NCI-H2196 (cell line): ENCODE data around the gene ARFGAP2.
"Not testable (repeated sequence)": the region's sequence is repeated elsewhere in the genome, so short reads cannot be mapped to it uniquely, and the experiment has no call there.

Experiments
- DNase-seq: peaks from one replicate; lab custom pipeline; 2025; ENCODE audit not compliant: unreplicated experiment; lab: John Stamatoyannopoulos, UW

Gene ARFGAP2

GRCh38 chr11:47149782-47150181, 26.9 kb downstream of the ARFGAP2 start:
- DNase-seq: no peak

GRCh38 chr11:47148903-47149531, 27.7 kb downstream of the ARFGAP2 start:
- peak; percentile 81 for DNase-seq

GRCh38 chr11:47148270-47148669, 28.4 kb downstream of the ARFGAP2 start:
- DNase-seq: peak; percentile 57

GRCh38 chr11:47147681-47148080, 29.0 kb downstream of the ARFGAP2 start:
- no peak for DNase-seq

- no peak for DNase-seq
These were observed 29.4 kb downstream of the ARFGAP2 start for GRCh38 chr11:47147250-47147649.

- DNase-seq: no peak
These were observed 32.1 kb downstream of the ARFGAP2 start for GRCh38 chr11:47144541-47144940.

GRCh38 chr11:47143322-47143721, 33.4 kb downstream of the ARFGAP2 start:
- DNase-seq: peak; percentile 48

GRCh38 chr11:47139878-47140277, 36.8 kb downstream of the ARFGAP2 start:
- DNase-seq: no peak

GRCh38 chr11:47137476-47137875, 39.2 kb downstream of the ARFGAP2 start:
- no peak for DNase-seq

GRCh38 chr11:47136921-47137320, 39.8 kb downstream of the ARFGAP2 start:
- no peak for DNase-seq

- DNase-seq: no peak
These were observed 40.4 kb downstream of the ARFGAP2 start for GRCh38 chr11:47136327-47136726.

GRCh38 chr11:47132981-47133380, 43.7 kb downstream of the ARFGAP2 start:
- no peak for DNase-seq

- no peak for DNase-seq
These were observed 44.2 kb downstream of the ARFGAP2 start for GRCh38 chr11:47132490-47132889.

GRCh38 chr11:47131136-47131535, 45.5 kb downstream of the ARFGAP2 start:
- DNase-seq: no peak

- peak; percentile 95 for DNase-seq
These were observed 46.1 kb downstream of the ARFGAP2 start for GRCh38 chr11:47130543-47130942.

GRCh38 chr11:47127213-47127612, 49.5 kb downstream of the ARFGAP2 start:
- peak; percentile 50 for DNase-seq

- DNase-seq: no peak
These were observed 51.6 kb downstream of the ARFGAP2 start for GRCh38 chr11:47125083-47125482.

- no peak for DNase-seq
These were observed 52.0 kb downstream of the ARFGAP2 start for GRCh38 chr11:47124675-47125074.

- no peak for DNase-seq
These were observed 53.6 kb downstream of the ARFGAP2 start for GRCh38 chr11:47123094-47123493.

GRCh38 chr11:47121731-47122130, 54.9 kb downstream of the ARFGAP2 start:
- DNase-seq: no peak

- no peak for DNase-seq
These were observed 55.6 kb downstream of the ARFGAP2 start for GRCh38 chr11:47121056-47121455.

- not testable (repeated sequence) for DNase-seq
These were observed 57.6 kb downstream of the ARFGAP2 start for GRCh38 chr11:47118958-47119688.
